Fibroblast of villous mesenchyme (primary cell): ENCODE data around the gene KMT2E. TPM values are rescaled to one million over a fixed set of nuclear protein-coding genes. Genes with fewer than 3 reads are reported as not detected.
"Not testable (repeated sequence)": the region's sequence is repeated elsewhere in the genome, so short reads cannot be mapped to it uniquely, and the experiment has no call there.

Experiments
- DNase-seq: peaks from one replicate; pipeline ENCODE4 v3.0.0-alpha.2; 2010; ENCODE audit warnings: low read depth
- H3K4me3 ChIP-seq: 2 replicates; pipeline ENCODE4 v1.5.1; 2011; ENCODE audit warnings: low read depth, mild to moderate bottlenecking, low read length
- CTCF ChIP-seq: IDR thresholded peaks from 2 replicates; pipeline ENCODE4 v1.5.1; 2012; ENCODE audit warnings: low read depth, mild to moderate bottlenecking, low read length; ENCODE audit not compliant: insufficient read depth
- total RNA-seq: library from RNA; depleted of rRNA; stranded (reverse); fragments of >200 nt; gene quantifications from 2 replicates; pipeline ENCODE4 v1.2.3, GENCODE V29; 2012

Gene KMT2E
- total RNA-seq, 1 donor = 110 TPM

- H3K4me3 ChIP-seq = no peak overlapping the region
- DNase-seq = no peak
- no peak for TF ChIP-seq CTCF
Observed at GRCh38 chr7:104969183-104969582, 44.8 kb upstream of the KMT2E start.

- no peak for DNase-seq
- H3K4me3 ChIP-seq = no peak overlapping the region
- TF ChIP-seq CTCF = no peak
Observed at GRCh38 chr7:104971290-104972071, 42.5 kb upstream of the KMT2E start.

GRCh38 chr7:104972500-104972899, 41.5 kb upstream of the KMT2E start:
- no peak for TF ChIP-seq CTCF
- no peak overlapping the region for H3K4me3 ChIP-seq
- peak; percentile 43 for DNase-seq

- DNase-seq = no peak
- no peak for TF ChIP-seq CTCF
- H3K4me3 ChIP-seq = no peak overlapping the region
Observed at GRCh38 chr7:104973227-104973626, 40.8 kb upstream of the KMT2E start.

GRCh38 chr7:104973909-104974415, 40.0 kb upstream of the KMT2E start:
- peak; percentile 68 for DNase-seq
- no peak overlapping the region for H3K4me3 ChIP-seq
- TF ChIP-seq CTCF = no peak

GRCh38 chr7:104975553-104975952, 38.5 kb upstream of the KMT2E start:
- DNase-seq = not testable (repeated sequence)

GRCh38 chr7:104976966-104977636, 36.9 kb upstream of the KMT2E start:
- TF ChIP-seq CTCF = no peak
- no peak overlapping the region for H3K4me3 ChIP-seq
- no peak for DNase-seq

More at GRCh38 chr7:104975553-104975952, 38.5 kb upstream of the KMT2E start:
- not testable (repeated sequence) for H3K4me3 ChIP-seq
